Esophagus mucosa (tissue), 1 donor: ENCODE results near the gene EIF2S3B. TPM values are rescaled to one million over a fixed set of nuclear protein-coding genes. Genes with fewer than 3 reads are reported as not detected.

Experiments
- ATAC-seq: fragments of 200-7000 bp; cut with Tn5 transposase; one replicate; pipeline ENCODE4 v1.9.1; 2020
- total RNA-seq: library from RNA; stranded (reverse); gene quantifications from one replicate; pipeline ENCODE4 v1.2.4, GENCODE V29; 2023
- donor health status: DM: yes; HTN: yes; CAD: no.

EIF2S3B gene
- total RNA-seq, 1 donor from 2014 or later: 1.4 TPM

DNA sequence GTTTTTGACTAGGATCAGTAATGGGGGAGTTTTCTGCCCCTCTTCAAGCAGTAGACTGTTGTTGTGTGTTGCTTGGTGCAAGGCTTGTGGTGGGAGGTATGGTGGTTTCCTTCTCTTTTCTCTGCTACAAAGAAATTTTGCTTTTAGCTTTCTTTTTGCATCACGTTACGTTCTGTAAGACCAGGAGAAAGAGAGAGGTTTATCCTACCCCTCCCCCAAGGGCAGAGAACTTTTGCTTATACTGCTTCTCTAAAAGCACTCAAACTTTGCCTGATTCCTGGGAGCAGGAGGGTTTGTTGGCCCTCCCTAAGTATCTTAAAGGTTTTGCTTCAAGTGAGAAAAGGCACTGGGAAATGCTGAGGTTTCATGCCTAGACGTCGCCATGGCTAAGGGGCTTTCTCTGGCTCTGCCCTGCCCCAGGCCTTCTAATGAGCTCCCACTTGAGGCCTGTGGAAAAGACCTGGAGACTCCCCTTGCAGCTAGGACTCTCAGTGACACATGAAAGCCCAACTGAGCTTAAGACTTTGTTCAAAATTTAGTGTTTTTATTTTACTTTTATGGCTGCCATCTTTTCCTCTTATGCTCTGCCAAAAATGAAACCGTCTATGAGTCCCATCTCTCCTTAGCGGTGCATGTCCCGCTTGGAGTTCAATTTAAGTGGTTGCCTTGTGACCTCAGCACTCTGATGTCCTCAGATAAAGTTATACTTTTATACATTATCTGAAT is 49.2 kb downstream of the EIF2S3B start:
- ATAC-seq: no peak

DNA sequence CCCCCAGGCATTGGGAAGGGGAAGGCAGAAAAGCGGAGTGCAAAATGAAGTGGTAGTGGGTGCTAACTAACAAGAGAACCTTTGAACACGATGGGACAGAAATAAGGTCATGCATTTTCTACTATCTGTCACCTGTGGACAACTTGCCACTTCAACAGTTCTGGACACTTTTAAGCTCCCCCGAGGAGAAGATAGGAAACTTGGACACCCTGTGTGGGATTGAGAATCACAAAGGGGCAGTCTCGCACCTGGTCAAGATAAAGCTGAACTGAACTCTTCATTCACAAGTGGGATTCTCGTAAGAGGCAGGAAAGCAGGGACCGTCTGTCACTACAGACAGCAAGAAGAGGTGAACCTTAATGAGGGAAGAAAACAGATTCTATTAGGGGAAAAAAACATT is 51.6 kb downstream of the EIF2S3B start:
- ATAC-seq: no peak

- no peak for ATAC-seq
Observed at GRCh38 chr12:10557766-10558165, 52.1 kb downstream of the EIF2S3B start.

Other genes starting within 250 kb of the EIF2S3B start
- gene KLRD1, start 198.0 kb upstream of the EIF2S3B start, total RNA-seq: not detected
- not detected for gene KLRK1, start 115.8 kb upstream of the EIF2S3B start, total RNA-seq
- not detected for gene KLRC4, start 96.1 kb upstream of the EIF2S3B start, total RNA-seq
- not detected for gene KLRC3, start 85.3 kb upstream of the EIF2S3B start, total RNA-seq
- gene KLRC2, start 69.9 kb upstream of the EIF2S3B start, total RNA-seq: 0.60 TPM
- gene KLRC1, start 52.5 kb upstream of the EIF2S3B start, total RNA-seq: not detected
- gene MAGOHB, start 107.7 kb downstream of the EIF2S3B start, total RNA-seq: 16.7 TPM
- gene STYK1, start 168.2 kb downstream of the EIF2S3B start, total RNA-seq: 5.7 TPM
- gene YBX3, start 217.4 kb downstream of the EIF2S3B start, total RNA-seq: 394 TPM